ENCODE data around the gene NANP.

Gene NANP

GRCh38 chr20:25567286-25567685 is 56.5 kb downstream of the NANP start:
- DNase-seq = no peak

DNA sequence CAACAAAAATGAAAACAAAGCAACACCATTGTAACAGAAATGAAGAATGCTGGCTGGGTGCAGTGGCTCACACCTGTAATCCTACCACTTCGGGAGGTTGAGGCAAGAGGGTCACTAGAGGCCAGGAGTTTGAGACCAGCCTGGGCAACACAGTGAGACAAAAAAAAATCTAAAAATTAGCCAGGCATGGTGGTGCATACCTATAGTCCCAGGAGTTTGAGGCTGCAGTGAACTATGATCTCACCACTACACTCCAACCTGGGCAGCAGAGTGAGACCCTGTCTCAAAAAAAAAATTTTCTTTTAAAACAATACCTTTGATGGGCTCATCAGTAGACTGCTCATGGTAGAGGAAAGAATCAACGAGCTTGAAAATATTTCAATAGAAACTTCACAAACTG is 57.0 kb downstream of the NANP start:
- DNase-seq = no peak

DNA sequence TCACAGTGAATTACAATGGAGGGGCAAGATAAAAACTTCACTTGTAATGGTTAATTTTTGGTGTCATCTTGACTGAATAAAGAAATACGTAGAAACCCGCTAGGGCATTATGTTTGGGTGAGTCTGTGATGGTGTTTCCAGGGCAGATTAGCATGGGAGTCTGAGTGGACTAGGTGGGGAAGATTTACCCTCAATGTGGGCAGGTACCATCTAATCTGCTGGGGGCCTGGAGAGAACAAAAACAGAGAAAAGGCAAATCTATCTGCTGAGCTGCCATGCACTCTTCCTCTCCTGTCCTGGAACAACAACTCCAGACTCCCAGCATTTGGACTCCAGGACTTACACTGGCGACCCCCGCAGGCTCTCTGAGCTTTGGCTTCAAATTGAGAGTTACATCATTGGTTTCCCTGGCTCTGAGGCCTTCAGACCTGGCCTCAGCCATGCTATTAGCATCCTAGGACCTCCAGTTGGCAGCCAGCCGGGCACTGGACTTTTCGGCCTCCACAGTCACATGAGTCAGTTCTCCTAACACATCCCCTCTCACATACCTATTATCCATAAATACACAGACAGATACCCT is 58.1 kb downstream of the NANP start:
- no peak for DNase-seq

DNA sequence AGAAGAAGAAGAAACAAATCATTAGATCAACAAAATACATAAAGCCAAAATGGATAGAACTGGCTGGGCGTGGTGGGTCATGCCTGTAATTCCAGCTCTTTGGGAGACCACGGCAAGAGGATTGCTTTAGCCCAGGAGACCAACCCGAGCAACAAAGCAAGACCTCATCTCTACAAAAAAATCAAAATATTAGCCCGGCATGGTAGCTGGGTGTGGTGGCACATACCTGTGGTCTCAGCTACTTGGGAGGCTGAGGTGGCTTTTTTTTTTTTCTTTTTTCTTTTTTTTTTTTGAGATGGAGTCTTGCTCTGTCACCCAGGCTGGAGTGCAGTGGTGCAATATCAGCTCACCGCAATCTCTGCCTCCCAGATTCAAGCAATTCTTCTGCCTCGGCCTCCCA is 59.9 kb downstream of the NANP start:
- no peak for DNase-seq

- no peak for DNase-seq
Measured at GRCh38 chr20:25563362-25563761, 60.5 kb downstream of the NANP start.

Measured in NCI-H774 (cell line).